WI38 (cell line): ENCODE data around the gene DHH.

ENCODE experiments used
- H3K4me3 ChIP-seq: 2 replicates; pipeline ENCODE4 v1.5.1; 2011; ENCODE audit warnings: low read depth, mild to moderate bottlenecking, control low read depth, low read length
- TF ChIP-seq, protein P1 (sequence below): IDR thresholded peaks from 2 replicates; pipeline ENCODE4 v1.5.1; 2012; ENCODE audit warnings: low read depth, mild to moderate bottlenecking, control low read depth, low read length

The DHH gene

DNA sequence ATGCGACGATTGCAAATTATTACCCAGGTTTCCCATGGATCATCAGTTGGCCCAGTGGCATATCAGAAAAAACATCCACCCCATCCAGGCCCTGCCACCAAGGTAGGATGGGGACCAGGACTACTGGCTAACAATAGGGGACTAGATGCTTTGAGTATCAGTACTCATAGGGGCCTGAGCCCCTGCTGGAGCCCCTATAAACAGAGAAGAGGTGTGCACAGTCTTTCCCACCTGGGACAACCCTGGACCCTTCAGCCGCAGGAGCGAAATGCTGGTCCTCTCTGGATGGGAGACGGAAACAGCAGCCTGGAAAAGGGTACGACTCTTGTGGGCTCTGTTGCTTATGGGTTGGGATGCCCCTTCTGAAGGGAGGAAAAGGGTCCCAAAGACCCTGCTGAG lies 5.7 kb downstream of the DHH start:
- TF ChIP-seq, protein P1, sequence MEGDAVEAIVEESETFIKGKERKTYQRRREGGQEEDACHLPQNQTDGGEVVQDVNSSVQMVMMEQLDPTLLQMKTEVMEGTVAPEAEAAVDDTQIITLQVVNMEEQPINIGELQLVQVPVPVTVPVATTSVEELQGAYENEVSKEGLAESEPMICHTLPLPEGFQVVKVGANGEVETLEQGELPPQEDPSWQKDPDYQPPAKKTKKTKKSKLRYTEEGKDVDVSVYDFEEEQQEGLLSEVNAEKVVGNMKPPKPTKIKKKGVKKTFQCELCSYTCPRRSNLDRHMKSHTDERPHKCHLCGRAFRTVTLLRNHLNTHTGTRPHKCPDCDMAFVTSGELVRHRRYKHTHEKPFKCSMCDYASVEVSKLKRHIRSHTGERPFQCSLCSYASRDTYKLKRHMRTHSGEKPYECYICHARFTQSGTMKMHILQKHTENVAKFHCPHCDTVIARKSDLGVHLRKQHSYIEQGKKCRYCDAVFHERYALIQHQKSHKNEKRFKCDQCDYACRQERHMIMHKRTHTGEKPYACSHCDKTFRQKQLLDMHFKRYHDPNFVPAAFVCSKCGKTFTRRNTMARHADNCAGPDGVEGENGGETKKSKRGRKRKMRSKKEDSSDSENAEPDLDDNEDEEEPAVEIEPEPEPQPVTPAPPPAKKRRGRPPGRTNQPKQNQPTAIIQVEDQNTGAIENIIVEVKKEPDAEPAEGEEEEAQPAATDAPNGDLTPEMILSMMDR = no peak
- H3K4me3 ChIP-seq = no peak overlapping the region

DNA sequence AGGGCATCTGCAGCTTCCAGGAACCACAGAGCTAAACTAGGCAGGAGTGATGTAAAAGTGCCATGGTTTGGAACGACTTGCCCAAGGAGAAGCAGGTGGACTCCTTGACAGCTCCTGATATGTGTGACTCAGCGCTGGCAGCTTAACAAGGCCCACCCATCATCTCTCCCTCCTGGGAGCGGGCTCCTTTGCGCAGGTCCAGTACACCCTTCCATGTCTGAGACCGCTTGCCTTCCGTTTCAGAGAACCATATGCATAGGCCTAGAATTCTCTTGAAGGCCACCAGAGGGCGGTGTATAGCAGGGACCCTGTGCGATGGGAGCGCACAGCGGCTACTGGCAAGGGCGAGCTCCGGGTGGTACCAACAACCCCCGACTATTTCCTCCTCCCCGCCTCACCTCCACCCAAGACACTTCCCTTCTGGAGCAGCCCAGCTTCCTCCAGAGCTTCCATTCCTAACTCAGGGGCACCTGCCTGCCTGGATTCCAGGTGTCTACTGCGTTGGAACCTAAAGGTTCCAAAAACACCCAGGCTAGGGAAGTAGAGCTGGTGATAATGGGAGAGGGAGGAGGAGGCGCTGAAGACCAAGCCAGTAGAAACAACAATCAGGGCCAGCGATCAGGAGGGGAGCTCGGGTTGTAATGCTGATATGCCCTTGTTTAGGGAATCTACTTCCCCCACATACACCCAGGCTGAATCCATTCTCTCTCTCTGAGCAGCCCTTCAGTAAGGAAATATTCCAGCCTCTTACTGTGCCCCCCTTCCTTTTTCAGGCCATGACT lies 6.3 kb downstream of the DHH start:
- peak overlapping the region; percentile 18; the same call in 1 of the 2 replicates for H3K4me3 ChIP-seq
- TF ChIP-seq, protein P1 = peak; percentile 68

DNA sequence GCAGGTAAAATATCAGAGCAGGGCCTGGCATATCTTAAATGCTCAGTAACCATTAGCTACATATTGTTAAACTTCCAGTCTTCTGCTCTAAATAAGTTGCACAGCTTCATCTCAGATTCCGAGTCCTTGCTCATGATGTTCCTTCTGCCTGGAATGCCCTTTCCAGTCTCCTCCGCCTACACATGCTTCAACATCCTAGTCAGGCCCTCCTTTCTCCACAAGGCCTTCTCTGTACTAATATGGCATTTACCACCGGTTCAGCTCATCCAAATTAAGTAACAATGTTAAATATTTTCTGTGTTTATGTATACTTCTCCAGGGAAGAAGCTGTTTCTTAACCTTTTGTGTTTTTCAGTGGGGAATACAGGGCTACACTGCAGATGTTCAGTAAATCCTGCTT lies 8.5 kb downstream of the DHH start:
- TF ChIP-seq, protein P1 = no peak
- H3K4me3 ChIP-seq = no peak overlapping the region

DNA sequence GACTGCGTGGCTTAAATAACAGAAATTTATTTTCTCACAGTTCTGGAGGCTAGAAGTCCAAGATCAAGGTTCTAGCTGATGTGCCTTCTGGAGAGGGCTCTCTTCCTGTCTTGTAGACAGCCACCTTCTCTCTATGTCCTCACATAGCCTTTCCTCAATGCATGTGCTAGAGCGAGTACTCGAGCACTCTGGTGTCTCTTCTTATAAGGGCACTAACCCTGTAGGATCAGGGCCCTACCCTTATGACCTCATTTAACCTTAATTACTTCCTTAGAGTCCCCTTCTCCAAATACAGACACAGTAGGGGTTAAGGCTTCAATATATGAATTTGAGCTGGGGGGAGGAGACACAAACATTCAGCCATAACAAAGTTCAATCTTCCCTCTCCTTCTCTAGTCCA lies 10.2 kb downstream of the DHH start:
- TF ChIP-seq, protein P1 = no peak
- no peak overlapping the region for H3K4me3 ChIP-seq

DNA sequence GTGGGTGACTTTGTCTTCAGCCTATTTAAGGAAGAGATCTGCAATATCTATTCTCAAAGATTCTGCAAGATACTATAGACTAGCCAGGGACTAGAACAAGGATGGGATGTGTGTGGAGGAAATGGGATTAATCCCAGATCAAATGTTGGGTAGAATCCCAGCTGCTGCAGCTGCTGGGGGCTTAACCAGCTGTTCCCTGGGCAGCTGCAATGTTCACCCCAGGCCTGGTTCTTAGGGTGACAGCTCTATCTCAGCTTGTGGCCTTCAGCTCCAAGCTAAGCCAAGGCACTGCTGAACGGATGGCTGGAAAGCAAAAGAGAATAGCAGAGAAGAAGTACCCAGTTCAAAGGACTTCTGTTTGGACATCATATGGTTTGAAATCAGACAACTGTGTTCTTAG lies 14.8 kb downstream of the DHH start:
- no peak overlapping the region for H3K4me3 ChIP-seq
- TF ChIP-seq, protein P1 = no peak

DNA sequence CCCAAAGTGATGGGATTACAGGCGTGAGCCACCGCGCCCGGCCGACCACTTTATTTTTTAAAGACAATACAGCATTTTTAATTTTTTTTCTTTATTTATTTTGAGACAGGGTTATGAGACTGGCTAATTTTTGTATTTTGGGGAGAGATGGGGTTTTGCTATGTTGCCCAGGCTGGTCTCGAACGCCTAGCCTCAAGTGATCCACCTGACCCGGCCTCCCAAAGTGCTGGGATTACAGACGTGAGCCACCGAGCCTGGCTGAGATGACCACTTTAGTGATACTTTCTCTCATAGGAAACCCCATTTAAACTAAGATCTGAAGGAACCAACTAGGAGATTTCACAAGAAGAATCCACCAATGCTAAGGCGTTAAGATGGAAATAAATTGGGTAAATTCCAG lies 23.6 kb downstream of the DHH start:
- TF ChIP-seq, protein P1 = no peak
- no peak overlapping the region for H3K4me3 ChIP-seq

DNA sequence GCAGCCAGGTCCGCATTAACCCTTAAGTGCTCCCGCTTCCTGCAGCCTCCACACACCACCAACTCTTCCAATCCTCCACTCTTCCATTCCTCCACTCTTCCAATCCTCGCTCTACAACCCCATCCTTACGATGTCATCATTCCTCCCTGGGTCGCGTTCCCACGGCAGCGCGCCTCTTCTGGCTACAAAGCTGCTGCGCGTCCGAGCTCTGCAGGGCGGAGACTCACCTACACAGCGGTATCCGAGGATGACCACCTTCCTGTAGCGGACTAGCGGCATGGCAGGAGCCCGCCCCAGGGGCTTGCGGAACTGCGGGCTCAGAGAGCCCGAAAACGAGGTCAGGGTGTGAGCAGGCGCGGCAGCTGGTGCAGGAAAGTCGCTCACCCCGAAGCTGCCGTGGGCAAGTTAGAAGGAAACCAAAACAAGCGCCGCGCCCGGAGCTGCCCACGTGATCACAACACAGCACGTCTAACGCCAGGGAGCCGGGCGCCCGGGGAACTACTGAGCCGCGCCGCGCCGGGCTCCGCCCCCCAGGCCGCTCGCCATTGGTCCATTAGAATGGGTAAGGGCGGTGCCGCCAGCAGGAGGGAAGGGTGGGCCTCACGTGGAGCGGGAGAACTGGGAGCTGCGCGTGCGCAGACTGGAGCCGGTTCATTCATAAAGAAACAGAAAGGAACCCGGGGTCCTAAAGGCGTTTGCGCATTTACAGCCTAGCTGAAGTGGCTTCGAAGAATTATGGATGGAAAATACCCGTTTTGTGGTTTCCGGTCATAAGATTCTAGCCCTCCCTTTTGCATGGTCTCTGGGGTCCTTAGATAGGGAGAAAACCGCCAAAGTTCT lies 24.9 kb downstream of the DHH start, which contains the start of gene RHEBL1:
RHEBL1 (minus strand) TSS at position 473 of the 840 bp plus-strand sequence; CDS start at position 279, 194 bp downstream.
- TF ChIP-seq, protein P1 = no peak
- peak within 1 kb of the TSS; percentile 89 for H3K4me3 ChIP-seq
